H9 (cell line): ENCODE results near the gene MTNR1B. TPM values are rescaled to one million over a fixed set of nuclear protein-coding genes. Genes with fewer than 3 reads are reported as not detected.

Source experiments
- DNase-seq: peaks from one replicate; pipeline ENCODE4 v3.0.0-alpha.2; 2017
- H2AFZ ChIP-seq: one replicate; pipeline ENCODE4 v1.6.1; 2013; ENCODE audit warnings: mild to moderate bottlenecking, low read length, control low read depth, moderate library complexity
- H2AK5ac ChIP-seq: 2 replicates; pipeline ENCODE4 v1.6.1; 2013; ENCODE audit warnings: low read length, control low read depth, mixed read lengths; ENCODE audit not compliant: insufficient read length
- H2BK120ac ChIP-seq: one replicate; pipeline ENCODE4 v1.6.1; 2013; ENCODE audit warnings: low read depth, mild to moderate bottlenecking, low read length, control low read depth, inconsistent platforms; ENCODE audit not compliant: poor library complexity, severe bottlenecking
- H2BK12ac ChIP-seq: 2 replicates; pipeline ENCODE4 v1.6.1; 2013; ENCODE audit warnings: low read length, control low read depth, mixed read lengths, low read depth; ENCODE audit not compliant: insufficient read length
- H2BK15ac ChIP-seq: 2 replicates; pipeline ENCODE4 v1.6.1; 2013; ENCODE audit warnings: low read depth, low read length, control low read depth
- H2BK20ac ChIP-seq: one replicate; pipeline ENCODE4 v1.6.1; 2013; ENCODE audit warnings: low read depth, mild to moderate bottlenecking, low read length, control low read depth, inconsistent platforms; ENCODE audit not compliant: poor library complexity, severe bottlenecking
- H2BK5ac ChIP-seq: 2 replicates; pipeline ENCODE4 v1.6.1; 2013; ENCODE audit warnings: low read length, control low read depth, mixed read lengths; ENCODE audit not compliant: insufficient read length
- H3K14ac ChIP-seq: 2 replicates; pipeline ENCODE4 v1.6.1; 2013; ENCODE audit warnings: low read length, control low read depth; ENCODE audit not compliant: insufficient read depth
- H3K18ac ChIP-seq: 2 replicates; pipeline ENCODE4 v1.6.1; 2013; ENCODE audit warnings: low read depth, mild to moderate bottlenecking, mixed read lengths, low read length, control low read depth; ENCODE audit not compliant: insufficient read length
- H3K23ac ChIP-seq: 2 replicates; pipeline ENCODE4 v1.6.1; 2013; ENCODE audit warnings: low read length, control low read depth, mixed read lengths, low read depth; ENCODE audit not compliant: insufficient read length
- H3K23me2 ChIP-seq: 2 replicates; pipeline ENCODE4 v1.6.1; 2013; ENCODE audit warnings: low read depth, mild to moderate bottlenecking, mixed read lengths, low read length, control low read depth; ENCODE audit not compliant: insufficient read length, poor library complexity, severe bottlenecking
- H3K27ac ChIP-seq: 2 replicates; pipeline ENCODE4 v1.5.1; 2013; ENCODE audit warnings: low read length, control low read depth, mixed read lengths, low read depth; ENCODE audit not compliant: insufficient read length
- H3K27me3 ChIP-seq: 2 replicates; pipeline ENCODE4 v1.6.1; 2013; ENCODE audit warnings: low read length, control low read depth, inconsistent platforms; ENCODE audit not compliant: insufficient read depth
- H3K4ac ChIP-seq: 2 replicates; pipeline ENCODE4 v1.6.1; 2013; ENCODE audit warnings: low read depth, mild to moderate bottlenecking, control low read depth, inconsistent platforms, low read length, moderate library complexity
- H3K4me1 ChIP-seq: 2 replicates; pipeline ENCODE4 v1.6.1; 2013; ENCODE audit warnings: low read length, control low read depth, inconsistent platforms; ENCODE audit not compliant: insufficient read depth
- H3K4me2 ChIP-seq: 2 replicates; pipeline ENCODE4 v1.6.1; 2013; ENCODE audit warnings: low read length, control low read depth, mixed read lengths; ENCODE audit not compliant: insufficient read length, insufficient read depth
- H3K56ac ChIP-seq: 2 replicates; pipeline ENCODE4 v1.6.1; 2013; ENCODE audit warnings: low read depth, mild to moderate bottlenecking, mixed read lengths, low read length, control low read depth; ENCODE audit not compliant: insufficient read length
- H3K79me1 ChIP-seq: 2 replicates; pipeline ENCODE4 v1.6.1; 2013; ENCODE audit warnings: low read depth, mild to moderate bottlenecking, moderate library complexity, low read length, control low read depth, inconsistent platforms; ENCODE audit not compliant: insufficient read depth, poor library complexity, severe bottlenecking
- H3K79me2 ChIP-seq: 2 replicates; pipeline ENCODE4 v1.6.1; 2013; ENCODE audit warnings: low read length, control low read depth, inconsistent platforms; ENCODE audit not compliant: insufficient read depth
- H3K9ac ChIP-seq: 2 replicates; pipeline ENCODE4 v1.6.1; 2013; ENCODE audit warnings: low read length, control low read depth, mixed read lengths; ENCODE audit not compliant: insufficient read length; ENCODE audit errors: extremely low read depth
- H3K9me3 ChIP-seq: one replicate; pipeline ENCODE4 v1.6.1; 2013; ENCODE audit warnings: low read depth, low read length, inconsistent platforms; ENCODE audit not compliant: control insufficient read depth
- H3T11ph ChIP-seq: one replicate; pipeline ENCODE4 v1.6.1; 2013; ENCODE audit warnings: mild to moderate bottlenecking, low read length, control low read depth, inconsistent platforms
- H4K20me1 ChIP-seq: one replicate; pipeline ENCODE4 v1.6.1; 2013; ENCODE audit not compliant: control insufficient read depth, insufficient read length, insufficient read depth
- H4K5ac ChIP-seq: 2 replicates; pipeline ENCODE4 v1.6.1; 2013; ENCODE audit warnings: low read depth, mild to moderate bottlenecking, mixed read lengths, low read length, control low read depth; ENCODE audit not compliant: insufficient read length
- H4K8ac ChIP-seq: replicated peaks from 2 replicates; pipeline ENCODE4 v1.6.1; 2013; ENCODE audit warnings: low read length, control low read depth, mixed read lengths, low read depth; ENCODE audit not compliant: insufficient read length
- H4K91ac ChIP-seq: 2 replicates; pipeline ENCODE4 v1.6.1; 2013; ENCODE audit warnings: low read depth, mild to moderate bottlenecking, moderate library complexity, mixed read lengths, low read length, control low read depth; ENCODE audit not compliant: insufficient read length
- H3K27ac Mint-ChIP-seq, 3 experiments: 2 replicates in 2 of 3; 3 replicates in 1 of 3; pipeline ENCODE4 v1.8.0; 2020 to 2021; ENCODE audit warnings: mixed read lengths in 3 of 3, mild to moderate bottlenecking in 1 of 3, moderate library complexity in 1 of 3
- H3K27me3 Mint-ChIP-seq: 2 replicates; pipeline ENCODE4 v1.8.0; 2021; ENCODE audit warnings: low read depth, mild to moderate bottlenecking, moderate library complexity, mixed read lengths
- H3K36me3 Mint-ChIP-seq, 3 experiments: 2 replicates in 2 of 3; 3 replicates in 1 of 3; pipeline ENCODE4 v1.8.0; 2020 to 2021; ENCODE audit warnings: low read depth in 3 of 3, mixed read lengths in 3 of 3; ENCODE audit not compliant: insufficient read depth in 1 of 3
- H3K4me1 Mint-ChIP-seq, 2 experiments: 2 replicates each; pipeline ENCODE4 v1.8.0; 2020; ENCODE audit warnings: mixed read lengths in 2 of 2
- H3K4me3 Mint-ChIP-seq, 2 experiments: 2 replicates in 1 of 2; 3 replicates in 1 of 2; pipeline ENCODE4 v1.8.0; 2020 to 2021; ENCODE audit warnings: mild to moderate bottlenecking in 2 of 2, mixed read lengths in 2 of 2, moderate library complexity in 1 of 2
- H3K9me3 Mint-ChIP-seq, 2 experiments: 2 replicates in 1 of 2; 3 replicates in 1 of 2; pipeline ENCODE4 v1.8.0; 2020; ENCODE audit warnings: mild to moderate bottlenecking in 2 of 2, mixed read lengths in 2 of 2, moderate library complexity in 1 of 2
- total RNA-seq: library from RNA; stranded (reverse); gene quantifications from 2 replicates; pipeline ENCODE4 v1.2.1, GENCODE V29; 2021
- TF ChIP-seq, protein P1 (sequence below): fragments of 200-600 bp; sonication (generic); conservative IDR thresholded peaks from 3 replicates; pipeline ENCODE4 v1.8.0; 2021; ENCODE audit warnings: antibody characterized with exemption, mild to moderate bottlenecking

The MTNR1B gene
- total RNA-seq, 1 experiment from 2014 or later = not detected

DNA sequence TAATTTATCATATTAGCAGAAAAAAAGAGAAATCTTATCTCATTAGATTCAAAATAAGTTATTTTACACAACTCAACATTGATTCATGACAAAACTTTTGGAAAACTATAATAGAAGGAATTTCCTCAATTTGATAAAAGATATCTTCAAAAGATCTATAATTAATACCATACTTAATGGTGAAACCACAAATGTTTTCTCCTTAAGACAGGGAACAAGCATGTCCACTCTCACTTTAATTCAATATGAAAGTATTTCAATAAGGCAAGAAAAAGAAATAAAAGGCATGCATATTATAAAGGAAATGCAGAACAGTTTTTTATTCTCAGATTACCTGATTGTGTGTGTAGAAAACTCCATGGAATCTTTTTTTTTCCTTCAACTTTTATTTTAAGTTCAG, 23.6 kb downstream of the MTNR1B start:
- no peak overlapping the region for H3K4me2 ChIP-seq
- no peaks in the 10 kb centered on the region for H3K79me1 ChIP-seq
- H3K27ac ChIP-seq = no peak overlapping the region
- no peak overlapping the region for H3K9ac ChIP-seq
- H2BK5ac ChIP-seq = no peak overlapping the region
- no peak overlapping the region for H4K5ac ChIP-seq
- DNase-seq = no peak
- H3K56ac ChIP-seq = no peak overlapping the region
- H3T11ph ChIP-seq = no peak overlapping the region
- H4K20me1 ChIP-seq = no peaks in the 10 kb centered on the region
- Mint-ChIP-seq H3K4me3 (no peak overlapping the region), H3K27me3 (no peaks in the 10 kb centered on the region), H3K27ac (no peak overlapping the region), H3K9me3 (peaks cover 17 to 20% of the 10 kb centered on the region in 2 experiments), H3K36me3 (peaks cover 0 to 16% (median 4%) of the 10 kb centered on the region in 3 experiments; a peak in 5 of 7 replicates), H3K4me1 (no peaks in the 10 kb centered on the region)
- no peaks in the 10 kb centered on the region for H3K4me1 ChIP-seq
- TF ChIP-seq, protein P1, sequence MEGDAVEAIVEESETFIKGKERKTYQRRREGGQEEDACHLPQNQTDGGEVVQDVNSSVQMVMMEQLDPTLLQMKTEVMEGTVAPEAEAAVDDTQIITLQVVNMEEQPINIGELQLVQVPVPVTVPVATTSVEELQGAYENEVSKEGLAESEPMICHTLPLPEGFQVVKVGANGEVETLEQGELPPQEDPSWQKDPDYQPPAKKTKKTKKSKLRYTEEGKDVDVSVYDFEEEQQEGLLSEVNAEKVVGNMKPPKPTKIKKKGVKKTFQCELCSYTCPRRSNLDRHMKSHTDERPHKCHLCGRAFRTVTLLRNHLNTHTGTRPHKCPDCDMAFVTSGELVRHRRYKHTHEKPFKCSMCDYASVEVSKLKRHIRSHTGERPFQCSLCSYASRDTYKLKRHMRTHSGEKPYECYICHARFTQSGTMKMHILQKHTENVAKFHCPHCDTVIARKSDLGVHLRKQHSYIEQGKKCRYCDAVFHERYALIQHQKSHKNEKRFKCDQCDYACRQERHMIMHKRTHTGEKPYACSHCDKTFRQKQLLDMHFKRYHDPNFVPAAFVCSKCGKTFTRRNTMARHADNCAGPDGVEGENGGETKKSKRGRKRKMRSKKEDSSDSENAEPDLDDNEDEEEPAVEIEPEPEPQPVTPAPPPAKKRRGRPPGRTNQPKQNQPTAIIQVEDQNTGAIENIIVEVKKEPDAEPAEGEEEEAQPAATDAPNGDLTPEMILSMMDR = no peak
- no peaks in the 10 kb centered on the region for H3K23me2 ChIP-seq
- H3K18ac ChIP-seq = no peak overlapping the region
- H3K23ac ChIP-seq = no peak overlapping the region
- no peak overlapping the region for H4K8ac ChIP-seq
- peaks cover 6% of the 10 kb centered on the region for H3K9me3 ChIP-seq
- no peak overlapping the region for H4K91ac ChIP-seq
- no peak overlapping the region for H2AFZ ChIP-seq
- H2AK5ac ChIP-seq = no peak overlapping the region
- H3K4ac ChIP-seq = no peak overlapping the region
- no peak overlapping the region for H2BK12ac ChIP-seq
- no peak overlapping the region for H3K14ac ChIP-seq
- no peak overlapping the region for H2BK120ac ChIP-seq
- H2BK15ac ChIP-seq = no peak overlapping the region
- H3K27me3 ChIP-seq = no peaks in the 10 kb centered on the region
- no peaks in the 10 kb centered on the region for H3K79me2 ChIP-seq
- H2BK20ac ChIP-seq = no peak overlapping the region
